GM21619 (cell line): ENCODE measurements around the gene DHX58.

ENCODE experiments used
- ATAC-seq: cut with Tn5 transposase; IDR thresholded peaks from one replicate; pipeline ENCODE4 v1.9.1; 2021; ENCODE audit not compliant: unreplicated experiment

The DHX58 gene

DNA sequence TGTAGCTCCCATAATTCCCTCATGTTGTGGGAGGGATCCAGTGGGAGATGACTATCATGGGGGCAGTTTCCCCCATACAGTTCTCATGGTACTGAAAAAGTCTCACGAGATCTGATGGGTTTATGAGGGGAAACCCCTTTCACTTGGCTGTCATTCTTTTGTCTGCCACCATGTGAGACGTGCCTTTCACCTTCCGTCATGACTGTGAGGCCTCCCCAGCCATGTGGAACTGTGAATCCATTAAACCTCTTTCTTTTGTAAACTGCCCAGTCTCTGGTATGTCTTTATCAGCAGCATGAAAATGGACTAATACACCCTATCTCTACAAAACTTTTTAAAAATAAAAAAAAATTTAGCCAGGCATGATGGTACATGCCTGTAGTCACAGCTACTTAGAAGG, 55.9 kb downstream of the DHX58 start:
- no peak for ATAC-seq

GRCh38 chr17:42055496-42055895, 57.0 kb downstream of the DHX58 start:
- ATAC-seq, result no peak

DNA sequence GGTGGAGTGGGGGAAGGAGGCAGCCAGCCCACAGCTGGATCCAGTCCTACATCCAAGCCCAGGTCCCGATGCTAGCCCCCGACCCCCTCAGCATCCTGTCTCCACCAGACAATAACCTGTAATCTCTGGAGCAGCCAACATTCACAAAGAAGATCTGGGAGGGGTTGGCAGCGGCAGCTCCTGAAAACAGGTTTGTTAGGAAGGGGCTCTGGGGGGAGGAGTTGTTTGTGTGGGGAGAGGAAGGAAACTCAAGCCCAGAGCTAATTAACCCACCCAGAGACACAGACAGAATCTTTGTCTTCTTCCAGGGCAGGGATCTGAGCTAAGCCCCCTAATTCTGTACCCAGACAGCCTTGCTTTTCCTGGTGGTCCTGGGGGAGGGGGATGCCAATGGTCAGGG, 57.5 kb downstream of the DHX58 start:
- ATAC-seq, result no peak

DNA sequence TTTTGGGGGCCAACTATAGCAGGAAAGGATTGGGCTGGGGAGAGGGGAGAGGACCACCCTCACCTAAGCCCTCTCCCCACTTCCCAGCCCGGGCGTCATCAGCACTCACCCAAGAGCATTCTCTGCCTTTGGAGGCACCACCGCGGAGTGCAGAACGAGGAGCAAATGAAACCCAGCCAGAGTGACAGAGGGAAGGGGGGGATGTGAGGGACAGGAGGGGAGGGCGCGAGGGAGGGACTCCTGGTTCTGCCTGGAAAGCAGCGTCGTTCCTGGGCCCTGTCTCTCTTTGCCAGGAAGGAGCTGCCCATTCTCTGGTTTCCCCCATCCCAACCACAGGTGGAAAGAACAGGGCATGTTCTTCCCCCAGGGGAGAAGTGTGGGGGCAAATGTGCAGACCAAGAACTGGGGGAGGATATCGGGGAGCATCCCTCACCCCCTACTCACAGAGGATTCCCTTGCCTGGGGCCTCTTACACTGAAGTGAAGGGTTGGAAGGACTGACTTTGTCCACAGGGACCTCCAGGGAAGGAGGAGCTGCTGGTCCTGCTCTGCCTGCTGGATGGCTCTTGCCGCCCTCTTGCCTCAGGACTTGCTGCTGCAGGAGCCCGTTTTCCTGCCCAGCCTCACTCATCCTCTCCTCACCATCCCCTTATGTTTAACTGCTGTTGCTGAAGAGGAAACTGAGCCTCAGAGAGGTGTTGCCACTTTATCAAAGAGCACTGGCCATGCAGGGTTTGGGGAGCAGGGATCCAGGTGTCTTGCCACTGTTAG, 58.6 kb downstream of the DHX58 start:
- no peak for ATAC-seq

DNA sequence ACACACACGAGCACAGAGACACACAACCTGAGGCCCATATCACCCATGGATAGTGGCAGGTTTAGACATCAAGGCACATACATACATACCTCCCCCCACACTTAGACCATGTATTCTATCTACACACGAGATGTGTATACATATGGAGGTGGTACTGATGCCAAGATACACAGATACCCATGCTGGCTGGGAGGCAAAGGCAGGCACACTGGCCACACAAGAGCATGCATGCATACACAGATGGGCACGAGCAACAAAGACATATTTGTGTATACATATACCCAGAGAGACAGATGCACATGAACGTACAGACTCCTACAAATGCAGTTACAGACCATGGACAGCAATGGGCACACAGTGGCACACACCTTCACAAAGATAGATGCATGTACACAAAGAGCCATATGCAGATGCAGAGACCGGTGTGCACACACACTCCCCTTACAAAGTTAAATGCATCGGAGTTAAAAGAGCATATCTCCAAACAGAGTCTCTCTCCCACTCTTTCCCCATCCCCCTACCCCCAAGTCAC, 60.1 kb downstream of the DHX58 start:
- no peak for ATAC-seq

DNA sequence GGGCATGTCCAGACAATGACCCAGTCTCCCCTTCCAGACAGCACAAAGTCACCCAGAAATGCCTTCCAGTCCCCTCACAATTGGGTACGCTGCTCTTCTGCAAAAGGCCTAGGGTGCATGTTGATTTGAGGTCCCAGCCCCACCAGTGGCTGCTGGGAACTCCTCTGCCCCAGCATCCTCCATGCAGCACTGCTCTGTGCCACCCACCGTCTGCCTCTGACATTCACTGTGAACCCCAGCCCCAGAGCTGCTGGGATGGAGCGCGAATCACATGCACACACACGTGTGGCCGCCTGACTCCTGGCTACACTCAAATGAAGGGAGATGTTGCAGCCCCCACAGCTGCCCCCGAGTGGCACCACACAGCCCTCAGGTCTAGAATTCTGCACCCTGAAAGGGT, 60.9 kb downstream of the DHX58 start:
- no peak for ATAC-seq
